Hepatic stellate cell (primary cell): Measurements from ENCODE around the gene UCKL1.

ENCODE experiments used
- DNase-seq: peaks from one replicate; pipeline ENCODE4 v3.0.0; 2011; ENCODE audit warnings: low spot score

The UCKL1 gene

GRCh38 chr20:63890201-63890576 lies 66.0 kb downstream of the UCKL1 start:
- no peak for DNase-seq
